HepG2 (cell line): ENCODE data around the gene IFT43. TPM values are rescaled to one million over a fixed set of nuclear protein-coding genes. Genes with fewer than 3 reads are reported as not detected.
A peak's percentile ranks its signal among the peaks of the same experiment; 100 is the strongest.

Source experiments
- ASH2L ChIP-seq: fragments of 300-600, 200-600 bp; sonication (generic); IDR thresholded peaks from 2 replicates; pipeline ENCODE4 v1.7.0; 2017; ENCODE audit warnings: low read depth, mild to moderate bottlenecking, moderate library complexity, mixed read lengths, low read length; ENCODE audit not compliant: insufficient read length
- GPN1 ChIP-seq: sonication (generic); formaldehyde crosslinking; IDR thresholded peaks from 2 replicates; pipeline ENCODE4 v1.5.1; 2020; ENCODE audit warnings: missing genetic modification reagents, borderline replicate concordance
- HINFP ChIP-seq: sonication (generic); formaldehyde crosslinking; IDR thresholded peaks from 2 replicates; pipeline ENCODE4 v1.4.0; 2020; ENCODE audit warnings: low read depth, mild to moderate bottlenecking, missing genetic modification reagents
- HNF4G ChIP-seq, 2 experiments: sonication (generic) in 1 of 2; formaldehyde crosslinking in 1 of 2; IDR thresholded peaks; 2 replicates each; pipeline versions ENCODE4 v1.4.0 to v1.6.1; 2011 to 2020; ENCODE audit warnings: borderline replicate concordance in 2 of 2, low read depth in 2 of 2, mild to moderate bottlenecking in 2 of 2, low read length in 1 of 2, missing genetic modification reagents in 1 of 2, moderate library complexity in 1 of 2
- HNRNPLL ChIP-seq: fragments of 200-400 bp; formaldehyde crosslinking; IDR thresholded peaks from 2 replicates; pipeline ENCODE4 v1.6.1; 2017; ENCODE audit warnings: mild to moderate bottlenecking, low read depth, low read length; ENCODE audit not compliant: poor library complexity, severe bottlenecking
- KDM2A ChIP-seq: sonication (generic); formaldehyde crosslinking; IDR thresholded peaks from 2 replicates; pipeline ENCODE4 v1.4.0; 2020; ENCODE audit warnings: low read depth, missing genetic modification reagents, borderline replicate concordance
- MTERF4 ChIP-seq: sonication (generic); formaldehyde crosslinking; IDR thresholded peaks from 2 replicates; pipeline ENCODE4 v1.8.0; 2023; ENCODE audit warnings: mild to moderate bottlenecking, missing genetic modification reagents
- PTBP1 ChIP-seq: fragments of 200-400 bp; formaldehyde crosslinking; IDR thresholded peaks from 2 replicates; pipeline ENCODE4 v1.6.1; 2018; ENCODE audit warnings: low read length, low read depth; ENCODE audit not compliant: poor library complexity, severe bottlenecking
- SAP130 ChIP-seq: IDR thresholded peaks from 2 replicates; pipeline ENCODE4 v1.6.1; 2016; ENCODE audit warnings: low read depth
- ZBTB26 ChIP-seq: IDR thresholded peaks from 2 replicates; pipeline ENCODE4 v1.6.1; 2016; ENCODE audit warnings: missing compliant biosample characterization, missing genetic modification reagents, borderline replicate concordance
- ZBTB33 ChIP-seq: sonication (generic); formaldehyde crosslinking; IDR thresholded peaks from 2 replicates; pipeline ENCODE4 v1.4.0; 2020; ENCODE audit warnings: missing genetic modification reagents
- ZFX ChIP-seq: sonication (generic); formaldehyde crosslinking; IDR thresholded peaks from 2 replicates; pipeline ENCODE4 v1.4.0; 2020; ENCODE audit warnings: mild to moderate bottlenecking, low read depth, missing genetic modification reagents, moderate library complexity
- ZNF264 ChIP-seq: sonication (generic); formaldehyde crosslinking; IDR thresholded peaks from 2 replicates; pipeline ENCODE4 v1.4.0; 2020; ENCODE audit warnings: missing genetic modification reagents
- ZNF547 ChIP-seq: sonication (generic); formaldehyde crosslinking; IDR thresholded peaks from 2 replicates; pipeline ENCODE4 v1.5.1; 2020; ENCODE audit warnings: mild to moderate bottlenecking, missing genetic modification reagents
- ZNF564 ChIP-seq: sonication (generic); formaldehyde crosslinking; IDR thresholded peaks from 2 replicates; pipeline ENCODE4 v1.8.1; 2023; ENCODE audit warnings: mild to moderate bottlenecking, missing genetic modification reagents
- ZNF607 ChIP-seq: sonication (generic); formaldehyde crosslinking; IDR thresholded peaks from 2 replicates; pipeline ENCODE4 v1.5.1; 2020; ENCODE audit warnings: missing genetic modification reagents, mild to moderate bottlenecking, borderline replicate concordance
- ZNF639 ChIP-seq: conservative IDR thresholded peaks from 2 replicates; pipeline ENCODE4 v1.6.1; 2018; ENCODE audit warnings: missing genetic modification reagents
- ZNF691 ChIP-seq: sonication (generic); formaldehyde crosslinking; IDR thresholded peaks from 2 replicates; pipeline ENCODE4 v1.4.0; 2020; ENCODE audit warnings: missing genetic modification reagents, low read depth, mild to moderate bottlenecking, borderline replicate concordance
- polyA plus RNA-seq, 8 experiments: library from polyadenylated mRNA; depleted of rRNA in 3 of 8; stranded (reverse) in 7 of 8; unstranded in 1 of 8; fragments of >200 nt; fragmentation: Illumina TruSeq in 4 of 8; extraction: Trizol in 4 of 8; gene quantifications; 2 replicates each; pipeline versions ENCODE4 v1.2.1 to v1.2.3, GENCODE V29; 2011 to 2016; ENCODE audit warnings: low read depth in 4 of 8, missing spikeins in 1 of 8, mixed read lengths in 1 of 8; ENCODE audit not compliant: insufficient read depth in 1 of 8
- total RNA-seq, 5 experiments: library from RNA; depleted of rRNA; stranded (reverse); fragments of >200 nt; fragmentation: Illumina TruSeq; extraction: Trizol; gene quantifications; 2 replicates each; pipeline ENCODE4 v1.2.3, GENCODE V29; 2016; ENCODE audit warnings: low read depth in 1 of 5

Gene IFT43
- total and polyA plus RNA-seq, 2 of the 13 experiments (the other 11 are each of a cell fraction or from before 2014, with no cell fraction given) = 0.15 to 0.55 TPM

- TF ChIP-seq KDM2A (CRISPR knock-in tag) (peak; percentile 30; the same call in 1 of the 2 replicates), GPN1 (CRISPR knock-in tag) (no peak), SAP130 (CRISPR knock-in tag) (peak; percentile 42), ZNF639 (CRISPR knock-in tag) (no peak), ZNF547 (CRISPR knock-in tag) (peak; percentile 55; the same call in 1 of the 2 replicates), HNF4G (IDR thresholded peaks at IDR 0.05; ENCODE audit: borderline replicate concordance, low read depth, low read length) (no peak), HNF4G (CRISPR knock-in tag; IDR thresholded peaks at IDR 0.05; ENCODE audit: borderline replicate concordance, low read depth) (no peak), MTERF4 (CRISPR knock-in tag) (no peak), ASH2L (peak; percentile 35), ZFX (CRISPR knock-in tag) (peak; percentile 77), ZNF691 (CRISPR knock-in tag) (no peak), PTBP1 (peak; percentile 58), HINFP (CRISPR knock-in tag) (0 out of 2 replicates have a peak, but pooled peaks have one; percentile 33), ZBTB33 (CRISPR knock-in tag) (no peak), ZNF264 (no peak), ZNF564 (CRISPR knock-in tag) (no peak), ZNF607 (CRISPR knock-in tag) (0 out of 2 replicates have a peak, but pooled peaks have one; percentile 29), HNRNPLL (peak; percentile 78), ZBTB26 (CRISPR knock-in tag) (no peak)
Measured at GRCh38 chr14:75982266-75983018, 3.1 kb upstream of the IFT43 start (continued).
